Measurements from ENCODE around the gene SERPING1. TPM values are rescaled to one million over a fixed set of nuclear protein-coding genes. Genes with fewer than 3 reads are reported as not detected.
A peak's percentile ranks its signal among the peaks of the same experiment; 100 is the strongest.

SERPING1 gene
- total and polyA plus RNA-seq, 2 of the 13 experiments (the other 11 are each of a cell fraction or from before 2014, with no cell fraction given) = 2.0 to 10.4 TPM

DNA sequence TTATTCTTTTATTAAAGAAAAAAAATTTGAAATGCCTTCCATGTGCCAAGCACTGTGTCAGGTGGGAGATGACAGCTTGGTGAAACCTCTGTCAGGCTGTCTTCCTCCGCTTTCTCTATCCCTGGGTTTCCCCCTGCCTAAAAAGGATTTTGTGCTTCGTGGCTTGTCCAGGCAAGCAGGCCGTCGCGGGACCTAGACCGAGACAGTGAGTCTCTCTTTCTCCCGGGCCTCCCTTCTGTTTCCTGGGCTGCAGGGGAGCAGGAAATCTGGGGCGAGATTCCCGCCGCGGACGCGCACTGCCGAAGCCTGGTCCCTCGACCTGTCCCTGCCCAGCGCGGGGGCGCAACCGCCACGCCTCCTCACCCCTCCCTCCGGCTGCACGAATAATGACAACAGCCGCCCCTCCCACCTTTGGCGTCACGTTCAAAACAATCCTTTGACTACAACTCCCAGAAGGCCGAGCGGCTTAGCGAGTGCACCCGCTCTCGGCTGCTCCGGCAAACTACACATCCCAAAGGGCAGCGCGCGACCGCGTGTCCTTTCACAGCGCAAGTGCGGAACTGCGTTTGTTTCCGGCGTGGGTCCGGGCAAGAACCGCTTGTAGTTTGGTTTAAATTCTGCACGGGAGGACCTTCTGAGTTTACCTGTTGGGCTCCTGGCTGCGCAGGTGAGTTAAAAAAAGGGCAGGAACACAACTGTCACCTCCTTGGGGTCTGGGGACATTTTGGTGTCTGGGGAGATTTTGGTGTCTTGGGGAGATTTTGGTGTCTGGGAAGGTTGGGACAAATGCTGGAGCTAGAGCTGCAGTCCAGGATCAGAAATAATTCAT, 59.9 kb downstream of the SERPING1 start, which contains the start of gene CLP1 (continued):
- TF ChIP-seq, protein P1, sequence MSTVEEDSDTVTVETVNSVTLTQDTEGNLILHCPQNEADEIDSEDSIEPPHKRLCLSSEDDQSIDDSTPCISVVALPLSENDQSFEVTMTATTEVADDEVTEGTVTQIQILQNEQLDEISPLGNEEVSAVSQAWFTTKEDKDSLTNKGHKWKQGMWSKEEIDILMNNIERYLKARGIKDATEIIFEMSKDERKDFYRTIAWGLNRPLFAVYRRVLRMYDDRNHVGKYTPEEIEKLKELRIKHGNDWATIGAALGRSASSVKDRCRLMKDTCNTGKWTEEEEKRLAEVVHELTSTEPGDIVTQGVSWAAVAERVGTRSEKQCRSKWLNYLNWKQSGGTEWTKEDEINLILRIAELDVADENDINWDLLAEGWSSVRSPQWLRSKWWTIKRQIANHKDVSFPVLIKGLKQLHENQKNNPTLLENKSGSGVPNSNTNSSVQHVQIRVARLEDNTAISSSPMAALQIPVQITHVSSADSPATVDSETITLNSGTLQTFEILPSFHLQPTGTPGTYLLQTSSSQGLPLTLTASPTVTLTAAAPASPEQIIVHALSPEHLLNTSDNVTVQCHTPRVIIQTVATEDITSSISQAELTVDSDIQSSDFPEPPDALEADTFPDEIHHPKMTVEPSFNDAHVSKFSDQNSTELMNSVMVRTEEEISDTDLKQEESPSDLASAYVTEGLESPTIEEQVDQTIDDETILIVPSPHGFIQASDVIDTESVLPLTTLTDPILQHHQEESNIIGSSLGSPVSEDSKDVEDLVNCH (CRISPR knock-in tag; IDR thresholded peaks at IDR 0.05) = no peak
- TF ChIP-seq, protein P2, sequence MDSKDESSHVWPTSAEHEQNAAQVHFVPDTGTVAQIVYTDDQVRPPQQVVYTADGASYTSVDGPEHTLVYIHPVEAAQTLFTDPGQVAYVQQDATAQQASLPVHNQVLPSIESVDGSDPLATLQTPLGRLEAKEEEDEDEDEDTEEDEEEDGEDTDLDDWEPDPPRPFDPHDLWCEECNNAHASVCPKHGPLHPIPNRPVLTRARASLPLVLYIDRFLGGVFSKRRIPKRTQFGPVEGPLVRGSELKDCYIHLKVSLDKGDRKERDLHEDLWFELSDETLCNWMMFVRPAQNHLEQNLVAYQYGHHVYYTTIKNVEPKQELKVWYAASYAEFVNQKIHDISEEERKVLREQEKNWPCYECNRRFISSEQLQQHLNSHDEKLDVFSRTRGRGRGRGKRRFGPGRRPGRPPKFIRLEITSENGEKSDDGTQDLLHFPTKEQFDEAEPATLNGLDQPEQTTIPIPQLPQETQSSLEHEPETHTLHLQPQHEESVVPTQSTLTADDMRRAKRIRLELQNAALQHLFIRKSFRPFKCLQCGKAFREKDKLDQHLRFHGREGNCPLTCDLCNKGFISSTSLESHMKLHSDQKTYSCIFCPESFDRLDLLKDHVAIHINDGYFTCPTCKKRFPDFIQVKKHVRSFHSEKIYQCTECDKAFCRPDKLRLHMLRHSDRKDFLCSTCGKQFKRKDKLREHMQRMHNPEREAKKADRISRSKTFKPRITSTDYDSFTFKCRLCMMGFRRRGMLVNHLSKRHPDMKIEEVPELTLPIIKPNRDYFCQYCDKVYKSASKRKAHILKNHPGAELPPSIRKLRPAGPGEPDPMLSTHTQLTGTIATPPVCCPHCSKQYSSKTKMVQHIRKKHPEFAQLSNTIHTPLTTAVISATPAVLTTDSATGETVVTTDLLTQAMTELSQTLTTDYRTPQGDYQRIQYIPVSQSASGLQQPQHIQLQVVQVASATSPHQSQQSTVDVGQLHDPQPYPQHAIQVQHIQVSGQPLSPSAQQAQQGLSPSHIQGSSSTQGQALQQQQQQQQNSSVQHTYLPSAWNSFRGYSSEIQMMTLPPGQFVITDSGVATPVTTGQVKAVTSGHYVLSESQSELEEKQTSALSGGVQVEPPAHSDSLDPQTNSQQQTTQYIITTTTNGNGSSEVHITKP (CRISPR knock-in tag; IDR thresholded peaks at IDR 0.05; ENCODE audit: low read depth) = peak; percentile 97
- TF ChIP-seq SIN3A (IDR thresholded peaks at IDR 0.05; ENCODE audit: borderline replicate concordance, low read depth, low read length) (peak; percentile 94), ZNF296 (CRISPR knock-in tag; conservative IDR thresholded peaks at IDR 0.05) (no peak), ZNF496 (CRISPR knock-in tag; IDR thresholded peaks at IDR 0.05; ENCODE audit: insufficient replicate concordance) (no peak), ZNF737 (CRISPR knock-in tag; IDR thresholded peaks at IDR 0.05; ENCODE audit: borderline replicate concordance) (no peak), ZNF101 (CRISPR knock-in tag; IDR thresholded peaks at IDR 0.05; ENCODE audit: borderline replicate concordance, low read depth) (no peak; the same call in 1 of the 2 replicates), XBP1 (CRISPR knock-in tag; IDR thresholded peaks at IDR 0.05) (no peak), HNF4G (IDR thresholded peaks at IDR 0.05; ENCODE audit: borderline replicate concordance, low read depth, low read length) (no peak), HNF4G (CRISPR knock-in tag; IDR thresholded peaks at IDR 0.05; ENCODE audit: borderline replicate concordance, low read depth) (peak; percentile 22; the same call in 1 of the 2 replicates)
- TF ChIP-seq, protein P3, sequence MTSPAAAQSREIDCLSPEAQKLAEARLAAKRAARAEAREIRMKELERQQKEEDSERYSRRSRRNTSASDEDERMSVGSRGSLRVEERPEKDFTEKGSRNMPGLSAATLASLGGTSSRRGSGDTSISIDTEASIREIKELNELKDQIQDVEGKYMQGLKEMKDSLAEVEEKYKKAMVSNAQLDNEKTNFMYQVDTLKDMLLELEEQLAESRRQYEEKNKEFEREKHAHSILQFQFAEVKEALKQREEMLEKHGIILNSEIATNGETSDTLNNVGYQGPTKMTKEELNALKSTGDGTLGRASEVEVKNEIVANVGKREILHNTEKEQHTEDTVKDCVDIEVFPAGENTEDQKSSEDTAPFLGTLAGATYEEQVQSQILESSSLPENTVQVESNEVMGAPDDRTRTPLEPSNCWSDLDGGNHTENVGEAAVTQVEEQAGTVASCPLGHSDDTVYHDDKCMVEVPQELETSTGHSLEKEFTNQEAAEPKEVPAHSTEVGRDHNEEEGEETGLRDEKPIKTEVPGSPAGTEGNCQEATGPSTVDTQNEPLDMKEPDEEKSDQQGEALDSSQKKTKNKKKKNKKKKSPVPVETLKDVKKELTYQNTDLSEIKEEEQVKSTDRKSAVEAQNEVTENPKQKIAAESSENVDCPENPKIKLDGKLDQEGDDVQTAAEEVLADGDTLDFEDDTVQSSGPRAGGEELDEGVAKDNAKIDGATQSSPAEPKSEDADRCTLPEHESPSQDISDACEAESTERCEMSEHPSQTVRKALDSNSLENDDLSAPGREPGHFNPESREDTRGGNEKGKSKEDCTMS (CRISPR knock-in tag; conservative IDR thresholded peaks at IDR 0.05) = no peak
- TF ChIP-seq, protein P4, sequence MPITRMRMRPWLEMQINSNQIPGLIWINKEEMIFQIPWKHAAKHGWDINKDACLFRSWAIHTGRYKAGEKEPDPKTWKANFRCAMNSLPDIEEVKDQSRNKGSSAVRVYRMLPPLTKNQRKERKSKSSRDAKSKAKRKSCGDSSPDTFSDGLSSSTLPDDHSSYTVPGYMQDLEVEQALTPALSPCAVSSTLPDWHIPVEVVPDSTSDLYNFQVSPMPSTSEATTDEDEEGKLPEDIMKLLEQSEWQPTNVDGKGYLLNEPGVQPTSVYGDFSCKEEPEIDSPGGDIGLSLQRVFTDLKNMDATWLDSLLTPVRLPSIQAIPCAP (CRISPR knock-in tag; IDR thresholded peaks at IDR 0.05; ENCODE audit: low read depth) = no peak
- TF ChIP-seq, protein P5, sequence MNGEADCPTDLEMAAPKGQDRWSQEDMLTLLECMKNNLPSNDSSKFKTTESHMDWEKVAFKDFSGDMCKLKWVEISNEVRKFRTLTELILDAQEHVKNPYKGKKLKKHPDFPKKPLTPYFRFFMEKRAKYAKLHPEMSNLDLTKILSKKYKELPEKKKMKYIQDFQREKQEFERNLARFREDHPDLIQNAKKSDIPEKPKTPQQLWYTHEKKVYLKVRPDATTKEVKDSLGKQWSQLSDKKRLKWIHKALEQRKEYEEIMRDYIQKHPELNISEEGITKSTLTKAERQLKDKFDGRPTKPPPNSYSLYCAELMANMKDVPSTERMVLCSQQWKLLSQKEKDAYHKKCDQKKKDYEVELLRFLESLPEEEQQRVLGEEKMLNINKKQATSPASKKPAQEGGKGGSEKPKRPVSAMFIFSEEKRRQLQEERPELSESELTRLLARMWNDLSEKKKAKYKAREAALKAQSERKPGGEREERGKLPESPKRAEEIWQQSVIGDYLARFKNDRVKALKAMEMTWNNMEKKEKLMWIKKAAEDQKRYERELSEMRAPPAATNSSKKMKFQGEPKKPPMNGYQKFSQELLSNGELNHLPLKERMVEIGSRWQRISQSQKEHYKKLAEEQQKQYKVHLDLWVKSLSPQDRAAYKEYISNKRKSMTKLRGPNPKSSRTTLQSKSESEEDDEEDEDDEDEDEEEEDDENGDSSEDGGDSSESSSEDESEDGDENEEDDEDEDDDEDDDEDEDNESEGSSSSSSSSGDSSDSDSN (CRISPR knock-in tag; IDR thresholded peaks at IDR 0.05) = peak; percentile 70
